CD4-positive, alpha-beta T cell (primary cell): ENCODE results near the gene CACNA1E. TPM values are rescaled to one million over a fixed set of nuclear protein-coding genes. Genes with fewer than 3 reads are reported as not detected.

Experiments
- ATAC-seq: fragments of 200-7000 bp; cut with Tn5 transposase; one replicate; pipeline ENCODE4 v1.10.0; 2022; ENCODE audit warnings: mild to moderate bottlenecking; ENCODE audit not compliant: poor library complexity
- CTCF ChIA-PET: fragments of 350-600 bp; sonication (Branson Sonifier 250); formaldehyde crosslinking; loops from one replicate; lab custom pipeline; 2021; ENCODE audit warnings: antibody characterized with exemption, inconsistent platforms; lab: Charles Lee
- POLR2A ChIA-PET: fragments of 350-600 bp; sonication (Branson Sonifier 250); formaldehyde crosslinking; loops from one replicate; lab custom pipeline; 2021; ENCODE audit warnings: antibody characterized with exemption, inconsistent platforms; lab: Charles Lee
- DNase-seq, 14 experiments: peaks; one replicate each; pipeline ENCODE4 v3.0.0-alpha.2; 2013 to 2020; ENCODE audit warnings: mixed read lengths in 2 of 14
- H3K27ac ChIP-seq, 2 donors: one replicate each; pipeline versions ENCODE4 v1.5.1 to v1.7.0; 2013; ENCODE audit warnings: low read length in 2 of 2, low read depth in 1 of 2, mild to moderate bottlenecking in 1 of 2
- H3K27me3 ChIP-seq, 2 experiments: 1 replicate in 1 of 2; 2 replicates in 1 of 2; pipeline versions ENCODE4 v1.6.1 to v1.7.0; 2013; ENCODE audit warnings: low read length in 2 of 2, control low read depth in 1 of 2, mild to moderate bottlenecking in 1 of 2, moderate library complexity in 1 of 2; ENCODE audit not compliant: insufficient read depth in 2 of 2, control insufficient read depth in 1 of 2
- H3K36me3 ChIP-seq: one replicate; pipeline ENCODE4 v1.6.1; 2013; ENCODE audit warnings: low read length, control low read depth; ENCODE audit not compliant: insufficient read depth
- H3K4me1 ChIP-seq: one replicate; pipeline ENCODE4 v1.6.1; 2013; ENCODE audit warnings: low read length, control low read depth; ENCODE audit not compliant: insufficient read depth
- H3K4me3 ChIP-seq: one replicate; pipeline ENCODE4 v1.5.1; 2013; ENCODE audit warnings: mild to moderate bottlenecking, low read length, moderate library complexity
- H3K9me3 ChIP-seq, 2 experiments: 1 replicate in 1 of 2; 2 replicates in 1 of 2; pipeline versions ENCODE4 v1.6.1 to v1.7.0; 2013; ENCODE audit warnings: low read length in 2 of 2, mild to moderate bottlenecking in 2 of 2, control low read depth in 1 of 2, moderate library complexity in 1 of 2; ENCODE audit not compliant: control insufficient read depth in 1 of 2, insufficient read depth in 1 of 2
- H3K27ac Mint-ChIP-seq: one replicate; pipeline ENCODE4 v1.8.0; 2020; ENCODE audit warnings: mixed read lengths
- H3K27me3 Mint-ChIP-seq: one replicate; pipeline ENCODE4 v1.8.0; 2021; ENCODE audit warnings: mixed read lengths
- H3K36me3 Mint-ChIP-seq: one replicate; pipeline ENCODE4 v1.8.0; 2021; ENCODE audit warnings: low read depth, mixed read lengths
- H3K4me1 Mint-ChIP-seq: one replicate; pipeline ENCODE4 v1.8.0; 2021; ENCODE audit warnings: low read depth, mixed read lengths
- H3K4me3 Mint-ChIP-seq: one replicate; pipeline ENCODE4 v1.8.0; 2020; ENCODE audit warnings: mild to moderate bottlenecking, mixed read lengths
- H3K9me3 Mint-ChIP-seq: one replicate; pipeline ENCODE4 v1.8.0; 2020; ENCODE audit warnings: mixed read lengths
- CTCF ChIP-seq: fragments of 200-600 bp; IDR thresholded peaks from one replicate; pipeline ENCODE4 v1.8.0; 2022; ENCODE audit warnings: antibody characterized with exemption, mild to moderate bottlenecking
- intact Hi-C, 2 experiments: fragments of 100-400 bp; cut with DNase I in 1 of 2; cut with micrococcal nuclease in 1 of 2; formaldehyde crosslinking; loops; one replicate each; pipeline versions ENCODE4 v1.15.1 to v1.9.0; 2023 to 2025; cut with DNase I, micrococcal nuclease
- total RNA-seq, 174 experiments: library from RNA in 2 of 174; stranded (reverse) in 2 of 174; gene quantifications; one replicate each; pipeline ENCODE4 v1.2.3 and lab custom pipeline; 2021 to 2026

Gene CACNA1E
- total RNA-seq, 2 experiments from 2014 or later, result not detected

- no peak for TF ChIP-seq CTCF
- Histone ChIP-seq H3K4me3 (no peak overlapping the region), H3K4me1 (no peaks in the 10 kb centered on the region), H3K27ac (no peak overlapping the region), H3K36me3 (no peaks in the 10 kb centered on the region), H3K27me3 (peaks cover 0 to 4% of the 10 kb centered on the region in 2 experiments), H3K9me3 (no peaks in the 10 kb centered on the region)
- no peak overlapping the region for H3K27ac Mint-ChIP-seq
- no peak for ATAC-seq
- no peaks in the 10 kb centered on the region for H3K36me3 Mint-ChIP-seq
- POLR2A ChIA-PET, result no interaction called here
- CTCF ChIA-PET, result no interaction called here
- no peak overlapping the region for H3K4me3 Mint-ChIP-seq
- DNase-seq, result no peak
- H3K27me3 Mint-ChIP-seq, result peaks cover 21% of the 10 kb centered on the region
- no peaks in the 10 kb centered on the region for H3K9me3 Mint-ChIP-seq
- H3K4me1 Mint-ChIP-seq, result no peaks in the 10 kb centered on the region
- intact Hi-C loops, result loop anchor here in 1 of 2 experiments (2.0 kb wide), 1 partner anchor 18 kb away; no protein-coding TSS in a partner anchor
Measured at GRCh38 chr1:181772714-181773113, 289.4 kb downstream of the CACNA1E start.

- H3K36me3 ChIP-seq, result no peaks in the 10 kb centered on the region
- no peaks in the 10 kb centered on the region for H3K4me1 ChIP-seq
- no peak for TF ChIP-seq CTCF
- H3K27ac ChIP-seq, result no peak overlapping the region
- ATAC-seq (no peak), DNase-seq (no peak)
- H3K4me1 Mint-ChIP-seq, result no peaks in the 10 kb centered on the region
- peaks cover 0 to 5% of the 10 kb centered on the region in 2 experiments for H3K27me3 ChIP-seq
- POLR2A ChIA-PET, result no interaction called here
- CTCF ChIA-PET, result no interaction called here
- no peaks in the 10 kb centered on the region for H3K9me3 Mint-ChIP-seq
- H3K4me3 ChIP-seq, result no peak overlapping the region
- H3K36me3 Mint-ChIP-seq, result no peaks in the 10 kb centered on the region
- H3K27me3 Mint-ChIP-seq, result peaks cover 16% of the 10 kb centered on the region
- H3K4me3 Mint-ChIP-seq, result no peak overlapping the region
- H3K27ac Mint-ChIP-seq, result no peak overlapping the region
- intact Hi-C loops, result no loop called here
- no peaks in the 10 kb centered on the region for H3K9me3 ChIP-seq
Measured at GRCh38 chr1:181776044-181776443, 292.7 kb downstream of the CACNA1E start.

- Mint-ChIP-seq H3K9me3 (no peaks in the 10 kb centered on the region), H3K4me1 (no peaks in the 10 kb centered on the region), H3K27me3 (peaks cover 15% of the 10 kb centered on the region), H3K27ac (no peak overlapping the region), H3K4me3 (no peak overlapping the region), H3K36me3 (no peaks in the 10 kb centered on the region)
- H3K4me1 ChIP-seq, result no peaks in the 10 kb centered on the region
- no peak for DNase-seq
- H3K27ac ChIP-seq, result no peak overlapping the region
- ChIA-PET POLR2A (no interaction called here), CTCF (no interaction called here)
- peaks cover 0 to 2% of the 10 kb centered on the region in 2 experiments for H3K27me3 ChIP-seq
- no peaks in the 10 kb centered on the region for H3K36me3 ChIP-seq
- no peak for TF ChIP-seq CTCF
- H3K9me3 ChIP-seq, result no peaks in the 10 kb centered on the region
- intact Hi-C loops, result no loop called here
- no peak for ATAC-seq
- H3K4me3 ChIP-seq, result no peak overlapping the region
Measured at GRCh38 chr1:181777286-181777685, 294.0 kb downstream of the CACNA1E start.
